Measurements from ENCODE around the gene FGA.

DNA sequence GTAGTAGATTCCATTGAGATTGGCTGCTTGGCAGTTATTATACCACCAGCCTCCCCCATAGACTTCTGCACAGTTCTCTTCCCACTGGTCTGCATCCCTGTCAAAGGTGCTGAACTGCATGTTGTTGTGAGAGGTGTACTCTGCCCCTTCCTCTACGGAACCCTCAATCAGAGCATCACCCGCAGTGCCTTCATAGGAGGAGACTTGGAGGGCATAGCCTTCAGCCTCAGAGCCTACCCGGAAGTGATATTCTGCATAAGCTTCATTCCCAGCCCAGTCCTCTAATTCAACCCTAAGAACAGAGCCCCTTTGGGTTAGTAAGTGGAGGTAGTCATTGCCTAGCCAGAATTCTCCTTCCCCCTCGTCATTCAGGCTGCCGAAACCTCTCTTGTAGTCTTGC, 6.3 kb downstream of the FGA start:
- TF ChIP-seq ZFP30 (CRISPR knock-in tag; IDR thresholded peaks at IDR 0.05) (no peak), ARNTL (CRISPR knock-in tag; IDR thresholded peaks at IDR 0.05; ENCODE audit: borderline replicate concordance, low read depth) (no peak)

All from SK-N-SH treated with all-trans-retinoic acid at 6 μM for 48 hours (cell line).